Adipocyte (in vitro differentiated cells): ENCODE results near the gene CENPT.

Experiments
- DNase-seq: peaks from one replicate; pipeline ENCODE4 v3.0.0-alpha.2; 2015; ENCODE audit warnings: low read depth
- H3K27me3 ChIP-seq: replicated peaks from 2 replicates; pipeline ENCODE4 v1.7.0; 2013; ENCODE audit warnings: mild to moderate bottlenecking, low read length, moderate library complexity; ENCODE audit not compliant: control insufficient read depth, insufficient read depth
- H3K36me3 ChIP-seq: 2 replicates; pipeline ENCODE4 v1.7.0; 2013; ENCODE audit warnings: low read length, mild to moderate bottlenecking, moderate library complexity; ENCODE audit not compliant: control insufficient read depth, insufficient read depth, severe bottlenecking
- H3K4me1 ChIP-seq: 2 replicates; pipeline ENCODE4 v1.7.0; 2013; ENCODE audit warnings: mild to moderate bottlenecking, low read length, moderate library complexity; ENCODE audit not compliant: control insufficient read depth, insufficient read depth
- H3K4me3 ChIP-seq: 2 replicates; pipeline ENCODE4 v1.7.0; 2013; ENCODE audit warnings: mild to moderate bottlenecking, low read length, moderate library complexity
- H3K9ac ChIP-seq: 2 replicates; pipeline ENCODE4 v1.7.0; 2013; ENCODE audit warnings: mild to moderate bottlenecking, low read length, moderate library complexity
- H3K9me3 ChIP-seq: 2 replicates; pipeline ENCODE4 v1.7.0; 2013; ENCODE audit warnings: mild to moderate bottlenecking, low read length, moderate library complexity; ENCODE audit not compliant: control insufficient read depth

Gene CENPT

DNA sequence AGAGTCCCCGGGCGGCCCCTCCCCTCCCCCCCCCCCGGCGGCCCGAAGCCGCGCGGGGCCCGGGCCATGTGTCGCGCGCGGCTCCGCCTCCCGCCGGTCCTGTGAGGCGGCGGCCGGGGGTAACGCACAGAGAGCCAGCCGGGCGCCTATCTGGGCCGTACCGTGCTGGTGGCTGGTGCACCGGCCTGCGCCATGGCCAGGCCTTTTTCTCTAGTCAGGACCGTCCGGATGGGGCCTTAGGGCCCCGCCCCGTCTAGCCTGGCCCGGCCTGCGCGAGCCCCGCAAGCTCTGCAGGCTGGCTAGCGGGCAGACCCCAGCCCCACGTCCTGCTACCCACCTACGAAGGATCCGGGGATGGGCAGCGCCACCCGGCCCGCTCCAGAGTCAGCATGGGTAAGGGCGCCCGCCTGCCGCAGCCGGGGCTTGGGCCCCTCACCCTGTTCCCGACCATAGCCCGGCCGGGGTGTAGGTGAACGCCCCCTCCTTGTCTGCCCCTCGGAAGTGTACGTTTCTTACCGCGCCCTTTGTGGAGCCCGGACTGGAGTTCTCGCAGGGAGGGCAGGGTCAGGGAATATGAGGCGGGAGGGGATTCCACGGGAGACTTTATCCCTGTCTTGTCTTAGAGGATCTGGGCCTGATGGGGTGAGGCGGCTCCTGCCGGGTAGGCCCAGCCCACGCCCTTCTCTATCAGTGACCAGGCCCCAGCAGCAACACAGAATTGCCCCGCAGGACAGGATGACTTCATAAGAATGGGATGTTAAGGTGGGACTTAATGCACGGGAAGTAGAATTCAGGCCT, at the start of gene CENPT:
CENPT (minus strand) TSS at position 630 of the 798 bp plus-strand sequence. CDS start 13,834 bp downstream, outside the sequence.
- Histone ChIP-seq H3K4me3 (peak within 1 kb of the TSS; percentile 96), H3K4me1 (peaks cover 48% of the 10 kb centered on the region), H3K27me3 (no peaks in the 10 kb centered on the region), H3K9me3 (no peaks in the 10 kb centered on the region), H3K9ac (peak within 1 kb of the TSS; percentile 99), H3K36me3 (peaks cover 3% of the 10 kb centered on the region)
- peak; percentile 87 for DNase-seq

DNA sequence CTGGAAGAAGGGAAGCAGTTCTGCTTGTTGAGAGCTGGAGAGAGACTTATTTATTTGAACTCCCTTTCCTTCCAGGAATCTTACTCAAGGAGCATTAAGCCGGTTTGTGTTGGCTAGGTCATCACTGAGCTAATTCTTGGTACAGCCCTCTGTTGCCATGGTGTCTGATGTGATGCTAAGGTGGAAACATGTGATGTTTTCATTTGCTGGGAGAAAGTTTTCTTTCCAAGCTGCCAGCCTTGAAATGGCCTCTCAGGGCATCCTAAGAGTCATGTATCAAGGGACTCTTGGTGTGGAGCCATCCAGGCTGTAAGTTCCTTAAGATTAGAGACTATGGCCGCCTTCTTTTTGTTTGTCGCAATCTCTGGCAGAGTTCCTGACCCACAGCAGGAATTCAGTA, 49.7 kb upstream of the CENPT start:
- peaks cover 28% of the 10 kb centered on the region for H3K4me1 ChIP-seq
- H3K27me3 ChIP-seq: no peaks in the 10 kb centered on the region
- no peak overlapping the region for H3K4me3 ChIP-seq
- H3K9ac ChIP-seq: no peak overlapping the region
- H3K9me3 ChIP-seq: no peaks in the 10 kb centered on the region
- peak; percentile 42 for DNase-seq
- peaks cover 3% of the 10 kb centered on the region for H3K36me3 ChIP-seq

- Histone ChIP-seq H3K27me3 (no peaks in the 10 kb centered on the region), H3K9me3 (no peaks in the 10 kb centered on the region), H3K9ac (peak overlapping the region; percentile 97), H3K4me1 (peaks cover 28% of the 10 kb centered on the region), H3K36me3 (no peaks in the 10 kb centered on the region), H3K4me3 (peak overlapping the region; percentile 94)
- no peak for DNase-seq
Measured at GRCh38 chr16:67893743-67894399, 46.4 kb upstream of the CENPT start.

DNA sequence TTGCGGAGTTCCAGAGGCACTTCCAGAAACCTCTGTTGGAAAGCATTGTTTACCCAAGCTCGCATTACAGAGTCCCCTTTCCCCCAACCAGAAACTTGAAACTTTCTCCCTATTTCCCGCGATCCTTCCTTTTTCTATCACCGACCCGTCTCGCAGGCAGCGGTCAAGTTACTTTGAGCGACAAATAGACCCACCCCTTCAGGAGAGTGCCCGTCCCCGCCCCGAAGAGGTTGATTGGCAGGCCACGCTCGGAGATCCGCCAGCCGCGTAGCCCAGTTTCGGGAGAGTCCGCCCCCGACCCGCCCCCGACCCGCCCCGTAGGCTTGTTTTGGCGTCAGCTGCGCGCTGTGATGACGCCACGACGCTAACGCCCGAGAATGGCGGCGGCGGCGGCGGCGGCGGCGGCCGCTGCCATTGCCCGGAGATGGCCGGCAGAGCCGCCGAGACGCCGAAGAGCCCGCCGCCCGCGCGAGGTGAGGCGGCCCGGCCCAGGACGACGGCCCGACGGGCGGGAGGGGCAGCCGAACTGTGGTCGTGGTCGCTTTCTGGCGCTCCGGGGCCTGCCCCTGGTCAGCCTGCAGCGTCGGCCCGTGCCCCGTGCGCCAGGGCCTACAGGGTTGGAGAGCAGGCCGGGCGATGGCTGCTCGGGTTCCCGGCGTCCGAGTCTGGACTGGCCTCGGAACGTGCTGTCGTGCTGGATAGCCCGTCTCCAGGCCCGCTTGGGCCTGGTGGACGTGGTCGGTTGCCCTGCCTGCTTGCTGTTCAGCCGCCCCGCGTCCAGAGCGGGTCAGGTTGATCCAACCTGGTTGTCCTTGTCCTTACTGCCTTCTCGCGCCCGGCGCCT, 45.6 kb upstream of the CENPT start, which contains the start of gene PSKH1:
PSKH1 (plus strand) TSS at position 356 of the 844 bp plus-strand sequence. CDS start 15,496 bp downstream, outside the sequence.
- peak within 1 kb of the TSS; percentile 97 for H3K9ac ChIP-seq
- H3K36me3 ChIP-seq: no peaks in the 10 kb centered on the region
- H3K4me1 ChIP-seq: peaks cover 28% of the 10 kb centered on the region
- peak within 1 kb of the TSS; percentile 94 for H3K4me3 ChIP-seq
- H3K9me3 ChIP-seq: no peaks in the 10 kb centered on the region
- H3K27me3 ChIP-seq: no peaks in the 10 kb centered on the region
- DNase-seq: peak; percentile 99

- Histone ChIP-seq H3K4me3 (peak overlapping the region; percentile 81), H3K9ac (peak overlapping the region; percentile 84), H3K9me3 (no peaks in the 10 kb centered on the region), H3K4me1 (peaks cover 25% of the 10 kb centered on the region), H3K27me3 (no peaks in the 10 kb centered on the region), H3K36me3 (no peaks in the 10 kb centered on the region)
- DNase-seq: no peak
Measured at GRCh38 chr16:67892375-67892774, 44.9 kb upstream of the CENPT start.

- H3K4me3 ChIP-seq: no peak overlapping the region
- H3K9ac ChIP-seq: no peak overlapping the region
- peaks cover 14% of the 10 kb centered on the region for H3K4me1 ChIP-seq
- no peaks in the 10 kb centered on the region for H3K9me3 ChIP-seq
- no peaks in the 10 kb centered on the region for H3K27me3 ChIP-seq
- peaks cover 10% of the 10 kb centered on the region for H3K36me3 ChIP-seq
- DNase-seq: no peak
Measured at GRCh38 chr16:67888331-67888730, 40.8 kb upstream of the CENPT start.

DNA sequence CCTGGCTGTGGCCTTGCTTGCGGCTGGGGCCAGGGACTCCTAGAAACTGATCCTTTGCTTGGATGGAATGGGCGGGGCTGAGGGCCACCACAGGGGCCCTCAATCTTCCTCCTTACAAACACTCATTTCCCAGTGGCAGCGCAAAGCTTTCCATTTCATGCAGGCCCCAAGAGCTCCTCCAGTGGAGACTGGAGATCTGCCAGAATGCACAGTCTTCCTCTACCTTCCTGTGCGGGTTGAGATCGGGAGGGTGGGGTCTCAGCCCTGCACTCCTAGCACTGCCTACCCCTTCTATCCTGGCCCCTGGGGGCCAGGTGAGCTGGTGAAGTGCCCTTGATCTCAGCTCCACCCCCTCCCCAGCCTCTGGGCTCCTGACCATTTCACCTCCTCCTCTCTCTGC, 38.9 kb upstream of the CENPT start:
- Histone ChIP-seq H3K9me3 (no peaks in the 10 kb centered on the region), H3K4me1 (peaks cover 9% of the 10 kb centered on the region), H3K9ac (no peak overlapping the region), H3K27me3 (no peaks in the 10 kb centered on the region), H3K36me3 (peaks cover 29% of the 10 kb centered on the region), H3K4me3 (no peak overlapping the region)
- no peak for DNase-seq

GRCh38 chr16:67885976-67886375, 38.5 kb upstream of the CENPT start:
- no peak for DNase-seq
- no peaks in the 10 kb centered on the region for H3K27me3 ChIP-seq
- peaks cover 9% of the 10 kb centered on the region for H3K4me1 ChIP-seq
- peaks cover 34% of the 10 kb centered on the region for H3K36me3 ChIP-seq
- no peak overlapping the region for H3K4me3 ChIP-seq
- H3K9me3 ChIP-seq: no peaks in the 10 kb centered on the region
- no peak overlapping the region for H3K9ac ChIP-seq

- Histone ChIP-seq H3K9ac (no peak overlapping the region), H3K4me3 (no peak overlapping the region), H3K27me3 (no peaks in the 10 kb centered on the region), H3K9me3 (no peaks in the 10 kb centered on the region), H3K36me3 (peaks cover 38% of the 10 kb centered on the region), H3K4me1 (peaks cover 9% of the 10 kb centered on the region)
- no peak for DNase-seq
Measured at GRCh38 chr16:67885545-67885944, 38.1 kb upstream of the CENPT start.

DNA sequence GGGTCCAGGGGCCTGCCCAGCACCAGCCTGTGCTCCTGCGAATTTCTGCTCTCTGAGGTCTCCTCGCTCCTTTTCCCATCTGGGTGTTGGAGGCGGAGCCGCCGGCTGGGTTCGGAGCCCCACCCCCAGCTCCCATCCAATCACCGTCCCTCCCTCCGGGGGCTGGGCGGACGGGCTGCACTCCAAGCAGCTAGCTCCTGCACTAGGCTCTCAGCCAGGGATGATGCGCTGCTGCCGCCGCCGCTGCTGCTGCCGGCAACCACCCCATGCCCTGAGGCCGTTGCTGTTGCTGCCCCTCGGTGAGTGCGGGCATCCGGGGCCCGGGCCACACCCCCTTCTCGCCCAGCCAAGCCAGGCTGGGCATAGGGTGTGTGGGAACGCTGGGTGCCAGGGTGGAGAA, 37.2 kb upstream of the CENPT start, which contains the start of gene NRN1L:
NRN1L (plus strand) TSS at position 202 of the 400 bp plus-strand sequence; CDS start at position 221, 19 bp downstream.
- Histone ChIP-seq H3K9ac (no peak within 1 kb of the TSS), H3K9me3 (no peaks in the 10 kb centered on the region), H3K4me1 (peaks cover 9% of the 10 kb centered on the region), H3K4me3 (no peak within 1 kb of the TSS), H3K27me3 (no peaks in the 10 kb centered on the region), H3K36me3 (peaks cover 46% of the 10 kb centered on the region)
- DNase-seq: peak; percentile 86

GRCh38 chr16:67883872-67884261, 36.4 kb upstream of the CENPT start:
- H3K4me1 ChIP-seq: peaks cover 9% of the 10 kb centered on the region
- peaks cover 55% of the 10 kb centered on the region for H3K36me3 ChIP-seq
- peak; percentile 74 for DNase-seq

More at GRCh38 chr16:67883872-67884261, 36.4 kb upstream of the CENPT start:
- Histone ChIP-seq H3K9me3 (no peaks in the 10 kb centered on the region), H3K4me3 (no peak overlapping the region), H3K27me3 (no peaks in the 10 kb centered on the region), H3K9ac (no peak overlapping the region)
